ENCODE data around the gene ZNF497. TPM values are rescaled to one million over a fixed set of nuclear protein-coding genes. Genes with fewer than 3 reads are reported as not detected.
"Not testable (repeated sequence)": the region's sequence is repeated elsewhere in the genome, so short reads cannot be mapped to it uniquely, and the experiment has no call there.

Gene ZNF497
- 0.12 and 0.29 TPM in 2 replicates for total RNA-seq (2014; rRNA removed; shearing (Covaris generic))

DNA sequence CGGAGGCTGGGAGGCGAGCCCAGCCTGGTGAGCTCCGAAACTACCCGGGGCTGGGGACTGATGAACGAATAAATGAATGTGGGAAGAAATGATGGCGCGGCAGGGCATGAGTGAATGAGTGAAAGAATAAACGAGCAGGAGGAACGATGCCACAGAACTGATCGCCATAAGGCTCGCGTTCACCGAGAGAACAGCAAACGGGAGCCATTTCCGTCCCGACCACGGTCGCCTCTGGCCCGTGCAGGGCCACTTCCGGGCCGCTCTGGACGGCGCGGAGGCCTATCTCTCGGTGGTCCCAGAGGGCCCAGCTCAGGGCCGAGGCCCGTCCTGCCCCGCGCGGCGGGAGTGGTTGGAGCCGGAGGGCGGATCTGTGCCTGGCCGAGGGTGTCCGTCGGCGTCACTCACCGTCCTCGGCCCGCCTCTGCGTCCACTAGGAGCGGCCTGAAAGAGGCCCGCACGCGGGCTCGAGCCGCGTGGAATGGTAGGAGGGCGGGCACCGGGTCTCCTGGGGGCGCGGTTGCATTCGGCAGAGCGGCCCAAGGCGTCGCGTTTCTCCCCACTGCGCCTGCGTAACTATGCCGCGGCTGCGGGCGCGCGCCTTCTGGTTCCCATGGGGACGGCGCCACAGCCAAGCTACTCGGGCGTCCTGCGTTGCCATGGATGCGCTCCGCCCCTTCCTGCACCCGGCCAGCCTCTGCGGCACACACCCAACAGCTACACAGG, at the start of gene ZNF497:
TSS of gene ZNF497 (minus strand) at position 480 of the 723 bp plus-strand sequence. CDS start 5,116 bp downstream, outside the sequence.
- DNase-seq (ENCODE audit: low read depth): peak; percentile 96

DNA sequence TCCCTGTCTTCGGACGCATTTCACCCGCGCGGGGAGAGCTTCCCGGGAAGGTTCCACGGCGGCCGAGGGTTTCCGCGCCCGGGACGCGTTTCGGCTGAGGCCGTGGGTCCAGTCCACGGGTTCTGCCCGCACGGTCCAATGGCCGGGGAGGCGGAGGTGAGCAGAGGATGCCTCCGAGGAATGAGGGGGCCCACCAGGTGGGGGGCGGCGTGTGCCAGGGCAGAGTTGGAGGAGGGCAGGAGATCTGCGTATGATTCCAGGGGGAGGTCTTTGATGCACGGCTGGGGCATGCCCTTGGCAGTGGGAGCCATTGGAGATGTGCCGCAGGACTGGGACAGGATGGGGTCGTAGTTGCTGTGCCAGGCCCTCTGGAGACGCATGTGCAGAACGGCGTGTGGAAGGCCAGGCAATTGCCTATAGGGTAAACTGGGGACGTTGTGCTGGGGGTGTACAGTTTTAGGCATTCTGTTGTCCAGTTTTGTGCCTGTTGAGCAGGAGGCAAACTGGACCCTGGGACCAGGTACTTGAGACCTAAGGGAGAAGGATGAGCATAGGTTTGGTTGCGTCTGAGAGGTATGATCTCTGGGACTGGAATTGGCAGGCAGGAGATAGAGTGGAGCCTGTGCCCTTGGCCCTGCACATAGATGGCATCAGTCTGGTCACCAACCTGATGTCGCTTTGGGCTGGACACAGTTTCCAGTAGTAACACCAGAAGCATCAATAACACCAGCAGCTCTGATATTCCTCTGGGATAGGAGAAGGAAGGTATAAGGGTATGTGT, 46.6 kb upstream of the ZNF497 start:
- peak; percentile 47 for DNase-seq (ENCODE audit: low read depth)

DNA sequence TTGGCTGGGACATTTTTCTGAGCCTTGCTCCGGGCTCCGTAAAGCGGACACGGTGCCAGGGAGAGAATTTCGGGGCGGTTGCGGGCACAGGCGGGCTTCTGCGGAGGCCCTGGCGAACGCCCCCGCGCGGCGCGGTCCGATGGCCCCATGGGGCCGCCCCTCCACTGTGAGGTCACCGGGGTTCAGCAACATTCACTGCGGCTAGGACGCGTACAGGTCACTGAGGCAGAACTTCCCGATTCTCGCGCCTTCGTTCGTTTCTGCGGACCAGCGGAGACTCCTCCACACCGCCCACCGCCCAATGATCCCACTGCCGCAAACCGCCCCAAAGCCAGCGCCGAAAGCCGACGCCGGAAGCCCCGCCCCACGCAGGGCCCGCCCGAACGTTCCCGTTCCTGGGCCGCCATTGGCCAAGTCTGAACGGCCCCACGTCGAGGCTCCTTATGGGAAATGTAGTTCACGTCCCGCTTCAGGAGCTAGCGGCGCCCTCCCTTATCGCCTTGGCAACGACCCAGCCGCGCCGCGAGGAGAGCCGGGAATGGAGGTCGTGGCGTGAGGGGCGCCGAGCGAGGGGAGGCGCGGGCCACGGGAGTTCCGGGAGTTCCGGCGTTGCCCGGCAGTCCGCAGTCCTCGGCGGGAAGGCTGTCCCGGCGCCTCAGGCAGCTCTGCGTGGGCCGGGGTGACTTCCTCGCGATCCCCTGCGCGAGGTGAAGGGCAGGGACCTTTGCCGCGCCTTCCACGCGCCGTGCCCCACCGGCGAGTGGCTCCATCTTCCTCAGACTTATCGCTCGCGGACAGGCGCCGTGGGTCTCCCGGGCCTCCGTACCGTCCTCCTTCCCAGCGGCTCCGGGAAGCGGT, 45.8 kb upstream of the ZNF497 start, which contains the start of gene ZNF584:
TSS of gene ZNF584 (plus strand) at position 498 of the 858 bp plus-strand sequence. CDS start 499 bp downstream, outside the sequence.
- DNase-seq (ENCODE audit: low read depth): peak; percentile 96

DNA sequence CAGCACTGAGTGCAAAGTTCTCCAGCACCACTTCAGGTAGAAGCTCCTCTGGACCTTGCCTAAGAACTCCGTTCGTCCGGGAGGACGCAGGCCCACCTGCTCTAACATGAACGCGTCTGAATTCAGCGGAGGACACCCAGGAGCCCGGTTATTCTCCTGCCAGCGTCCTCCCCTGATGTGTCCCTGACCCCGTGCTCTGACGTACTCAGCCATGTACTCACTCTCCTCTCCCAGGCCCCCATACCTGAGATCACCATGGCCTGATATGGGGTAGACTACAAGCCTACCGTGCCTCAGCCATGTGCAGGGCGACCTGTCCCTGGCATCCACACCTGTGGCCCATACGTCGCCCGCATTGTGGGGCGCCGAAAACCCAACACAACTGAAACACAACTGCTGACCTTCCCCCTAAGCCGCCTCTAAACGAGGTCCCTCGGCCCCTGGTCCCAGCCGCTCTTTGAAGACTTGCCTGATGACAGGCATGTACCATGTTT, 45.2 kb upstream of the ZNF497 start:
- no peak for DNase-seq (ENCODE audit: low read depth)

DNA sequence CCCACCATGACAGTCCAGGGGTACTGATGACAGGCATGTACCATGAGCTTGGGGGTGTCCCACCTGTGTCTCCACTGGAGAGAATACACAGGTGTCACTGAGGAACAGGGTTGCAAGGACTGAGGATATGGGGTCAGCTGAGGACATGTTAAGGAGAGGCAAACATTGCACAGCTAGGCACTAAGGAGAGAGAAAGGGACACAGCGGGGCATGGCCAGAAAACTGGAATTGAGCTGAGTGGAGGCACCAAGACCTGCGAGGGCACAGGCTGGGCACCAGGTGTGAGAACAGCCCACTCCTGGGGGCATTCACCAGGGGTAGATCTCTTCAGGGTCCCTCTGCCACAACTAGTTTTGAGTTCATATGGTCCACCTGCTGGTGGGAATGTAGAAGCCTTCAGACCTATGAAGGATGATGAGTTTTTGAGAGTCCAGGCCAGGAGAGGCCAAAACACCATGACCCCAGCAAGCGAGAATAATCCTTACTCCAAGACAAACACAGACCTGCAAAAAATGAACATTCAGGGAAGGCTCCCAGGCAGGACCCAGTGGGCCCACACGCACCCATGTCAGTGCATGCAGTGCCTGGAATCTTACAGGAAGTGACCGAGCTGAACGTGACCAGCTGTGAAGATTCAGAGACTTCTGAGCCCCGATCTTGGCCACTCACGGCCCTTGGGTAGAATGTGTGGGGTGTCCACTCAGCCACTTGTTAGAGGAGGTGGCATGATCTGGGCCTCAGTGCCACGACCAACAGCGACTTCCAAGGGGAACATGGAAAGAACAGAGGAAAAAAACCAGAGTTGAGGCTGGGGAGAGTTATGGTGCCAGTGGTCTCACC, 44.5 kb upstream of the ZNF497 start:
- DNase-seq (ENCODE audit: low read depth): peak; percentile 28

DNA sequence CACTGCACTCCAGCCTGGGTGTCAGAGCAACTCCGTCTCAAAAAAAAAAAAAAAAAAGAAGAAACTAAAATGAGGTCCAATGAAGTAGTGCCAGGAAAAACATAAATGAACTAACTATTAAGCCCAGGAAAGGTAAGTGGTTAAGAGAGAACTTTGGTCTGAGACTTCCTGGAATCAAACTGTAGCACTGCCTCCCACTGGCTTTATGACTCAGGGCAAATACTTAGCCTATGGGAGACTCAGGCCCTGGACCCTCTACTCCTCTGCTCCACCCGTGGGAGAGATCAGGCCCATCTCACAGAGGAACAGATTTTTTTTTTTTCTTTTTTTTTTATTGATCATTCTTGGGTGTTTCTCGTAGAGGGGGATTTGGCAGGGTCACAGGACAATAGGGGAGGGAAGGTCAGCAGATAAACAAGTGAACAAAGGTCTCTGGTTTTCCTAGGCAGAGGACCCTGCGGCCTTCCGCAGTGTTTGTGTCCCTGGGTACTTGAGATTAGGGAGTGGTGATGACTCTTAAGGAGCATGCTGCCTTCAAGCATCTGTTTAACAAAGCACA, 41.4 kb upstream of the ZNF497 start:
- DNase-seq (ENCODE audit: low read depth): not testable (repeated sequence)

DNA sequence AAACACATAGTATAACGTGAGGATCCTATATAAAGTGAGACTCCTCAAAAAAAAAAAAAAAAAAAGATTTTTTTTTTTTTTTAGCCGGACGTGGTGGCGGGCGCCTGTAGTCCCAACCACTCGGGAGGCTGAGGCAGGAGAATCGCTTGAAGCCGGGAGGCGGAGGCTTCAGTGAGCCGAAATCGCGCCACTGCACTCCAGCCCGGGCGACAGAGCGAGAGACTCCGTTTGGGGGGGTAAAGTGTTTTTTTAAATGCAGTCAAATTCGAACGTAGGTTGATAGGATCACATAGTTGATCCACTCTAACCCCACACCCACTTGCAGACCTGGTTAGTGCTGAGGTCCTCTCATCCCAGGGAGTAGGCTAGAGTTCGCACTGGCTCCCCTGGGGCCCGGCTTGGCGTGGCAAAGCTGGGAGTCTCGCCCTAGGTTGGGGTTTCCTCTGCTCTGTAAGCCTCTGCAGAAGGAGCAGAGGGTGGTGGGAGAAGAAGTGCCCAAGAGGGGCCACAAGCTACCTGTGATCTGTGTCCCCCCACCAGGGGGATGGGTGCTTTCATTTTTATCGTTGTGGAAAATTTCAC, 39.4 kb upstream of the ZNF497 start:
- no peak for DNase-seq (ENCODE audit: low read depth)

DNA sequence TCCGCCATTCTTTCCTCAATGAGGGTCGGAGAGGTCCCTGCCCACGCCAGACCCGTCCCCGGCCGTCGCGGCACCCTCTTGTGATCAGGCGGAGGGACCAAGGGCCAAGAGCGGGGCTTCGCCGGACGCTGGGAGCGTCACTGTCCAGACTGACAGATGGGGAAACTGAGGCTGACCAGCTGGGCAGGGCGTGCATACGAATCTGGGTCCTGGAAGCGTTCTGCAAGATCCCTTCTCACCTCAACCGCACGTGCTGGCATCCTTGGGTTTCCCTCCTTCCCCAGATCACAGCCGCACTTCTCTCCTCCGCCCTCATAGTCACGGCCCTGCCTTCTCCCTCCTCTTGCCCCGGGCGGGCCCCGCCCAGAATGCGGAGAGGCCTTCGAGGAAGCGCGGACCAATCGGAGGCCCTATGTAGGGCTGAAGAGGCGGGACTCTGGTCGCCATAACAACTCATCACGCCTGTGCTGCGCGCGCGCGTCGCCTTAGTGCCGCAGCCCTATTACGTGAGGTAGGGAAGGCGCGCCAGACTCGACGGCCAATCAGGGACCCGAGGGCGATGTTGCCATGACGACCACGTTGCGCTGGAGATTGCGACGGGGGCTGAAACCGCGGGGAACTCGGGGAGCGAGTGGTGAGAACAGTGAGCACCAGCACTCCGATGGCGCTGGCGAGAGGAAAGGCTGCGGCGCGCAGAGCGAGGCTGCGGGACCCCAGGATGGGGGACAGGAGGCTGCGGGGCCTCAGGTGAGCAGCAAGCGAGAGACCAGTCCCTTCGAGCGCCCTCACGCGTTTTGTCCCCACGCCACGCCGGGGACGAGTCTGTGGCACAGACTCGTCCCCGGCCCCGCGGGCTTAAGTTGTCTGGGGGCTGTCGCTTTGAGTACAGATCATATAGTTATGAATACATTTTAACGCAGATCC, 38.6 kb upstream of the ZNF497 start:
- peak; percentile 99 for DNase-seq (ENCODE audit: low read depth)

DNA sequence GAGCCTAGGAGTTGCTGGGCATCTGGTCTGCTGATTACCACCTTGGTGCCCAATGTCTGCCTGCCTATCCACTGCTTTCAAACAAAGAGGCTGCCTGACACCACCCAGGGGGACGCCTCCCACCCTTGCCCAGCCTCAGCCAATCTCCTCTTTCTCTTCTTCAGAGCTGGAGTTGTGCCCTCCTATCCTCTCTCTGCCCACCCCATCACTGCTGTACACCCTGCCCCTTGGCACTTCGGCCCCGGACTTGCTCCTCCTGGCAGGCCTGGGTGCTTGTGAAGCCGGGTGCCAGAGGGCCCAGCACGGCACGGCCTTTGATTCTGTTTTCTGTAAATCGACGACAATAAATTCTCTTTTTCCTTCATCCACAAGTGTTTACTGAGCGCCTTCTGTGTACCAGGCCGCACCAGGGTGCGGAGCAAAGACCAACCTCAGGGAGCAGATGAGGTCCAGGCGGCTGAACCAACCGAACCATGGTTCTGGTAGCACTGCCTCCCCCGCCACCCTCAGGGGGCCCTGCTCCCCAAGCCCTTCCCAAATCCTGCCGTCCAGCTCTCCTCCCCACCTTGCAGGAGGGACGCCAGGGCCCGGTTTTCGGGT, 37.9 kb upstream of the ZNF497 start:
- peak; percentile 58 for DNase-seq (ENCODE audit: low read depth)

DNA sequence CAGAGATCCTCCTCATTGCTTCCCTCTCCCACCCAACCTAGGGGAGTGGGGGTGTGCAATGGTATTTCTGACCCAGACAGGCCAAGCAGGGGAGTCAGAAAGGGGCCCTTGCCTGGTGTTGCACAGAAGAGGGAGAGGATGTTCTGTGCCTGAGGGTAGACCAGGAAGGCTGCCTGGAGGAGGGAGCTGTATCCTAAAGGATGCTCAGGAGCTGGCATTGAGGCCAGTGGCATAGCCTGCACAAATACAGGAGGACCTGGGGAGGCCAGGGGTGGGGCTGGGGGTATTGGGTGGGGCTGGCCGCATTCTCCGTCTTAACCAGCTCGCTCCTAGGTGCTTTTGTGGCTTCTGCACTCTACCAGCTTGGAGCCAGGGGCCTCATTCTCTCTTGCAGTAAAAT, 37.4 kb upstream of the ZNF497 start:
- no peak for DNase-seq (ENCODE audit: low read depth)

DNA sequence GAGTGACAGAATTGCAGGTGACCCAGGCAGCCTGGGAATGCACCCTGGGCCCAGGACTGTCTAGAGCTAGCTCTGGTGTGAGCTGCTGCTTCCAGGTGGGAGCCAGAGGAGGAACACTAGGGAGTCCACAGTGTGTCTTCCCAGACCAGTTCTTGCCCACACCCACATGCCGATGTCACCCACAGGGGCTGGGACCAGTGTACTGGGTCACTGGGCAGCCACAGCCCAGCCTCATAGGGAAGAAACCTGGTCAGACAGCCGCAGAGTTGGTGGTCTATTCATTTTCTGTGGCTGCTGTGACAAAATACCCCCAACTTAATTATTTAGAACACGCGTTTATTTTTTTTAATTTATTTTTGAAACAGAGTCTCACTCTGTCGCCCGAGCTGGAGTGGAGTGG, 36.0 kb upstream of the ZNF497 start:
- no peak for DNase-seq (ENCODE audit: low read depth)

DNA sequence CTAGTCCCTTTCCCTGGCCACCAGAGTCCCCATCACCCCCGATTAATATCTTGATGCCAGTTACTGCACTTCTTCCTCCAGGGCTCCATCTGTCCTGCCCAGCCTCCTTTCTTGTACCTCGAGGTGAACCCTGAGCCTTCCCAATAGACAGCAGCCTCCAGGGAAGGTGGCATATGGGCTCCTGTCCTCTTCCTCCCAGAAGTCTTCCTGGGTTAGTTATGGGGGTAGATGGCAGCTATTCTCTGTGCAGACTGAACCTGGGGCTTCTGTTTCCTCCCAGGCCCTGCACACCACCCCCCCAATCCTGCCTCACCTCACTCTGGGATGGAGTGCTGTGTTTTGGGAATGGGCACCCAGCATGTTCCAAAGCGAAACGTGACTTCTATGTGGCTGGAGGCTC, 35.5 kb upstream of the ZNF497 start:
- no peak for DNase-seq (ENCODE audit: low read depth)

DNA sequence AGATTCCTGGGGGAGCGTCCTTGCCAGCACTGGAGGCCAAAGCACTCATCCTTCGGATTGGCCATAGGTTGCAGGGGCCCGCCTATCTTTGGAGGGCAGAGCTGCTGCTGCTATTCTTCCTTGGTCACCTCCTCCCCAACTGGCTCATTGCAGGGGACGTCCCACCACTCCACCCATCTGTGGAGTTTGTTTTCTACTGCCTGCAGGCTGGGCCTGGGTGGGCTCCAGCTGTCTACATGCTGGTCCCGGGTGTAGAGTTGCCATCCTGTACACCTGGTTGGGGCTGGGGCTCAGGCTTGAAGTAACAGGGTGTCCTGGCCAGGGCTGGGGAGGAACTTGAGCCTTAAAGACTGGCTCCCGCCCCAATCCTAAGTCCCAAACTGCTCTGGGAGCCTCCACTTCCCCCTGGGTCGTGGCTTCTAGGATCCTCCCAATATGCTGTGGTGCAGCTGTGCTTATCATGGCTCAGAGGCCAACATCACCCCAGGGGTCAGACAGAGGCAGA, 35.0 kb upstream of the ZNF497 start:
- DNase-seq (ENCODE audit: low read depth): no peak

DNA sequence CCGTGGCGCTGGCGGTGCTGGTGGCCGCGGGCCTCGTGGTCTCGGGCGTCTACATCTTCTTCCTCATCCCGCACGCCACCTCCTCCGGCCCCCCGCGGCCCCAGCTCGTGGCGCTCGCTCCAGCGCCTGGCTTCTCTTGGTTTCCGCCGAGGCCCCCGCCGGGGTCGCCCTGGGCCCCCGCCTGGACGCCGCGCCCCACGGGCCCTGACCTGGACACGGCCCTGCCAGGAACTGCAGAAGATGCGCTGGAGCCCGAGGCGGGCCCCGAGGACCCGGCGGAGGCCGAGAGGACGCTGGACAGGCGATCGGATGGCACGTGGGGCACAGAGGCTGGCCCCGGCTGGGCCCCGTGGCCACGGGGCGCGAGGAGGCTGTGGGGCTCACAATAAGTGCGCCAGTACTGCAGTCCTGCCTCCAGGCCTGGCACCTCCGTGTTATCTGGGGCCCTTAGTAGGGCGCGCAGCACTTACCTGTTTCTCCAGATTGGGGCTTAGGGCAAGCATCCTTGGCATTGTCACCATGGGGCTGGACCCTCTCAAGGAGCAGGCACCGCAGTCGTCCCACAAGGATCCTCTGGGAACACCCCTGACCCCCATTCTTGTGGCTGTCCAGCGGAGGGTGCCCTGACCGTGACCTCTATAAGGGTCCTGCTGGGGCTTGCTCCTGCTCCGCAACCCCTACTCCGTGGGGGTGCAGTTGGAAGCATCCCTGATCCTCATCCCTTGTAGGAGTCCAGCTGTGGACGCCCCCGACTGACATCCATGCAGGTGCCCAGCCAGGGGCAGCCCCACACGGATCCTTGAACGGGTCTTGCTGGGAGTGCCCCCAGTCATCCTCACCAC, 34.4 kb upstream of the ZNF497 start:
- no peak for DNase-seq (ENCODE audit: low read depth)

DNA sequence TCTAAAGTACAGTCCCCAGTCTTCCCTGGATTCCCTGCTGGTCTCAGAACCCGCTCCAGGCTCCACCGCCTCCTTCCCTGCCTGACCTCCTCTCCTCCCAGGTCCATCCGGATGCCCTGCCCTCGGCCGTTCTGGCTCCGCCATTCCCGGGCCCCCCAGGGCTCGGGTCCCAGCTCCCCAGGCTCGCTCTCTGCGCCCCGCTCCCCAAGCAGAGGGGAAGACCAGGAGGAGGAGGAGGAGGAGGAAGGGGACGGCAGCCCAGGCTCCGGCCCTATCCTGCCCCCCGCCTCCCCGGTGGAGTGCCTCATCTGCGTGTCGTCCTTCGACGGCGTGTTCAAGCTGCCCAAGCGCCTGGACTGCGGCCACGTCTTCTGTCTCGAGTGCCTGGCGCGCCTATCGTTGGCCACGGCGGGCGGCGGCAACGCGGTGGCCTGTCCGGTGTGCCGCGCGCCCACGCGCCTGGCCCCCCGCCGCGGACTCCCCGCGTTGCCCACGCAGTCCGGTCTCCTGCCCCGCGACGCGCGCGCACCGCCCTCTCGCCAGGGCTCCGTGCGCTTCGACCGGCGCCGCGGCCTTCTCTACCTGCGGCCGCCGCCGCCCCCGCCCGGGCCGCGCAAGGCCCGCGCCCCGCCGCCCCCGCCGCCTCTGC, 33.6 kb upstream of the ZNF497 start:
- DNase-seq (ENCODE audit: low read depth): no peak

DNA sequence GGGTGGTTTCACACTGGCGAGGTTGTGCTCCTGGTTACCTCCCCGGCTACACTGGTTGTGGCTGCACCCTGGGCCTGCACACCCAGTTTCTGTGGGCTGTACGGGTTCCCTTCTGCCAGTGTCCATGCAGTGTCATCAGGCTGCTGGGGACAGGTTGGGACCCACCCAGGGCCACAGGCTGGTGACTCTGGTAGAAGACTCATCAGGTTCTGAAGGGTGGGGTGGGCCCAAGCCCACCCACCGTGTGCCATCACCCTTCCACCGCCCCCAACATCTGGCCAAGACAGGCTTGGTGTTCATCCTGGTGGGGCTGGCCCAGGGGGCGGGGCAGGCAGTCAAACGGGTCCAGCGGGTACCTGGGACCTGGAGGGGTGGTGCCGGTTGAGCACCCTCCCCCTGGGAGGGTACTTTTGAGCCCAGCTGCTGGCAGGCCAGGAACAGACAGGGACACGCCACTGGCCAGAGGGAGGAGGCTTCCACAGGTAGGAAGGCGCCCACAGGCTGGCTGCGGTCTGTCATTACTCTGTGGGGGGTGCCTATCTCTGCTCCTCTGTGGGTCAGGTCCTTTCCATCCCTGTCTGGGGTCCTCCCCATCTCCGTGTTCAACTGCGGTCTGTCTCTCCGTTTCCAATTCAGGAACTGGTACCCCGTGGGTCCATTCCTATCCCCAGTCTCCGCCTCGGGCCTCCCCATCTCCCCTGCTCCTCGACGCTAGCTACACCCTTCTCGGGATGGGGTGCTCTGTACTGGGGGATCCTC, 32.8 kb upstream of the ZNF497 start, which contains the start of gene RNF225:
TSS of gene RNF225 (plus strand) at position 437 of the 759 bp plus-strand sequence. CDS start 434 bp downstream, outside the sequence.
- no peak for DNase-seq (ENCODE audit: low read depth)

All from RPMI7951 (cell line).